ENCODE data around the gene BIN1. TPM values are rescaled to one million over a fixed set of nuclear protein-coding genes. Genes with fewer than 3 reads are reported as not detected.

Gene BIN1
- total RNA-seq, 2 experiments from 2014 or later = 130 to 131 TPM

- no peak overlapping the region for H3K4me3 Mint-ChIP-seq
- H3K9me3 Mint-ChIP-seq = no peaks in the 10 kb centered on the region
- H3K27ac Mint-ChIP-seq = no peak overlapping the region
- ChIA-PET CTCF (no interaction called here), POLR2A (no interaction called here)
- H3K27me3 Mint-ChIP-seq = peaks cover 10% of the 10 kb centered on the region
- H3K36me3 Mint-ChIP-seq (ENCODE audit: low read depth) = no peaks in the 10 kb centered on the region
- peaks cover 6% of the 10 kb centered on the region for H3K4me1 Mint-ChIP-seq
- no peak for DNase-seq
Measured at GRCh38 chr2:126999106-126999756, 107.7 kb downstream of the BIN1 start.

- ChIA-PET CTCF (no interaction called here), POLR2A (no interaction called here)
- H3K27ac Mint-ChIP-seq = no peak overlapping the region
- H3K4me1 Mint-ChIP-seq = peaks cover 6% of the 10 kb centered on the region
- H3K4me3 Mint-ChIP-seq = no peak overlapping the region
- H3K9me3 Mint-ChIP-seq = no peaks in the 10 kb centered on the region
- peaks cover 10% of the 10 kb centered on the region for H3K27me3 Mint-ChIP-seq
- DNase-seq = no peak
- no peaks in the 10 kb centered on the region for H3K36me3 Mint-ChIP-seq (ENCODE audit: low read depth)
Measured at GRCh38 chr2:126998486-126998885, 108.5 kb downstream of the BIN1 start.

Other genes starting within 250 kb of the BIN1 start
- not detected for gene TEX51, start 208.3 kb downstream of the BIN1 start, total RNA-seq
- gene CYP27C1, start 113.1 kb upstream of the BIN1 start, total RNA-seq = not detected
- gene ERCC3, start 187.0 kb upstream of the BIN1 start, total RNA-seq = 10 to 100 TPM; 50.0 to 51.9 TPM

Measured in activated CD4-positive, alpha-beta memory T cell treated with anti-CD3 and anti-CD28 coated beads, Interleukin-2, amount 10 ng/mL, durations not matched to agents 7 days and 5 days (primary cell).